ENCODE results near the gene KIRREL2. TPM values are rescaled to one million over a fixed set of nuclear protein-coding genes. Genes with fewer than 3 reads are reported as not detected.

KIRREL2 gene
- total and polyA plus RNA-seq, 2 of the 8 experiments (the other 6 are each of a cell fraction or from before 2014, with no cell fraction given) = 2.4 to 4.6 TPM

GRCh38 chr19:35903550-35904179 lies 47.0 kb downstream of the KIRREL2 start (continued):
- no peak for TF ChIP-seq CBX5 (IDR thresholded peaks at IDR 0.05; ENCODE audit: low read depth, low read length)
- no peak for TF ChIP-seq ATF2 (IDR thresholded peaks at IDR 0.05; ENCODE audit: low read length)
- no peak for TF ChIP-seq FOSL1 (IDR thresholded peaks at IDR 0.05; ENCODE audit: insufficient read depth, low read depth, low read length)
- TF ChIP-seq CREB1 (IDR thresholded peaks at IDR 0.05) = peak; percentile 65; the same call in 1 of the 2 replicates
- no peak for TF ChIP-seq USF2 (IDR thresholded peaks at IDR 0.05; ENCODE audit: low read length)
- no peak for TF ChIP-seq TCF12 (IDR thresholded peaks at IDR 0.05; ENCODE audit: low read depth, low read length)
- no peak for TF ChIP-seq SP2 (IDR thresholded peaks at IDR 0.05; ENCODE audit: low read length)
- TF ChIP-seq KDM4A (IDR thresholded peaks at IDR 0.05; ENCODE audit: low read depth, low read length, severe bottlenecking) = no peak
- peak; percentile 96 for TF ChIP-seq MAX (IDR thresholded peaks at IDR 0.05)
- TF ChIP-seq EP300 (IDR thresholded peaks at IDR 0.05; ENCODE audit: borderline replicate concordance in 1 of 2, low read depth in 2 of 2, low read length in 2 of 2) = no peak

All from H1 (cell line).